Neural cell (in vitro differentiated cells): ENCODE results near the gene COL5A1. TPM values are rescaled to one million over a fixed set of nuclear protein-coding genes. Genes with fewer than 3 reads are reported as not detected.

Experiments
- H2AFZ ChIP-seq: fragments of 200-600, 300-800 bp; sonication (generic), shearing (Covaris generic); 2 replicates; pipeline ENCODE4 v1.6.0; 2014; ENCODE audit warnings: low read depth, mild to moderate bottlenecking, antibody characterized with exemption, low read length, moderate library complexity
- H3F3A ChIP-seq: fragments of 200-600 bp; shearing (Covaris generic); 2 replicates; pipeline ENCODE4 v1.6.1; 2016; ENCODE audit warnings: mild to moderate bottlenecking, moderate library complexity, mixed read lengths, antibody characterized with exemption, low read length; ENCODE audit not compliant: insufficient read depth, poor library complexity, severe bottlenecking
- H3K27ac ChIP-seq: fragments of 200-600, 300-800 bp; sonication (generic), shearing (Covaris generic); 2 replicates; pipeline ENCODE4 v1.5.1; 2014; ENCODE audit warnings: mild to moderate bottlenecking, low read length, moderate library complexity
- H3K27me3 ChIP-seq: fragments of 300-800, 200-600 bp; sonication (generic), shearing (Covaris generic); 2 replicates; pipeline ENCODE4 v1.6.0; 2014; ENCODE audit warnings: mild to moderate bottlenecking, low read depth, low read length, moderate library complexity; ENCODE audit not compliant: insufficient read depth
- H3K36me3 ChIP-seq: fragments of 300-800, 200-600 bp; sonication (generic), shearing (Covaris generic); 2 replicates; pipeline ENCODE4 v1.5.1; 2014; ENCODE audit warnings: mild to moderate bottlenecking, antibody characterized with exemption, low read length, moderate library complexity; ENCODE audit not compliant: insufficient read depth
- H3K4me2 ChIP-seq: fragments of 300-800, 200-600 bp; sonication (generic), shearing (Covaris generic); 2 replicates; pipeline ENCODE4 v1.6.0; 2014; ENCODE audit warnings: mild to moderate bottlenecking, low read length
- H3K4me3 ChIP-seq: fragments of 300-800, 200-600 bp; sonication (generic), shearing (Covaris generic); 2 replicates; pipeline ENCODE4 v1.5.1; 2014; ENCODE audit warnings: mild to moderate bottlenecking, low read length, moderate library complexity
- H3K79me2 ChIP-seq: fragments of 200-600 bp; shearing (Covaris generic); replicated peaks from 2 replicates; pipeline ENCODE4 v1.6.0; 2014; ENCODE audit warnings: mild to moderate bottlenecking, low read length, moderate library complexity; ENCODE audit not compliant: insufficient read depth
- H3K9ac ChIP-seq: fragments of 300-800, 200-600 bp; sonication (generic), shearing (Covaris generic); 2 replicates; pipeline ENCODE4 v1.6.1; 2016; ENCODE audit warnings: mild to moderate bottlenecking, low read length, mixed read lengths
- H3K9me2 ChIP-seq: fragments of 200-600 bp; shearing (Covaris generic); 2 replicates; pipeline ENCODE4 v1.6.1; 2016; ENCODE audit warnings: mild to moderate bottlenecking, low read length, mixed read lengths; ENCODE audit not compliant: insufficient read depth
- H3K9me3 ChIP-seq: fragments of 200-600, 300-800 bp; sonication (generic), shearing (Covaris generic); 2 replicates; pipeline ENCODE4 v1.6.1; 2016; ENCODE audit warnings: mild to moderate bottlenecking, mixed run types, low read length, moderate library complexity, mixed read lengths
- H4K20me1 ChIP-seq: fragments of 200-600 bp; shearing (Covaris generic); 2 replicates; pipeline ENCODE4 v1.6.1; 2016; ENCODE audit warnings: mild to moderate bottlenecking, mixed run types; ENCODE audit not compliant: insufficient read depth
- EP300 ChIP-seq: fragments of 450-650 bp; conservative IDR thresholded peaks from 2 replicates; pipeline ENCODE4 v1.6.1; 2014; ENCODE audit warnings: antibody characterized with exemption, mild to moderate bottlenecking, moderate library complexity; ENCODE audit not compliant: poor library complexity, severe bottlenecking
- EZH2 ChIP-seq: fragments of 200-600, 300-800 bp; shearing (Covaris generic), sonication (generic); IDR thresholded peaks from 2 replicates; pipeline ENCODE4 v1.6.1; 2014; ENCODE audit warnings: antibody characterized with exemption, low read length, borderline replicate concordance, mild to moderate bottlenecking; ENCODE audit not compliant: insufficient read depth, poor library complexity, severe bottlenecking
- MXI1 ChIP-seq: fragments of 450-650 bp; conservative IDR thresholded peaks from 2 replicates; pipeline ENCODE4 v1.6.1; 2014; ENCODE audit warnings: antibody characterized with exemption, mild to moderate bottlenecking; ENCODE audit not compliant: poor library complexity, severe bottlenecking
- POLR2AphosphoS5 ChIP-seq: IDR thresholded peaks from 2 replicates; pipeline ENCODE4 v1.6.1; 2012
- RAD21 ChIP-seq: fragments of 450-650 bp; conservative IDR thresholded peaks from 2 replicates; pipeline ENCODE4 v1.6.1; 2014; ENCODE audit warnings: antibody characterized with exemption, mild to moderate bottlenecking, moderate library complexity
- SMC3 ChIP-seq: fragments of 450-650 bp; conservative IDR thresholded peaks from 2 replicates; pipeline ENCODE4 v1.6.1; 2014; ENCODE audit warnings: antibody characterized with exemption, mild to moderate bottlenecking, moderate library complexity; ENCODE audit not compliant: poor library complexity
- TAF1 ChIP-seq: IDR thresholded peaks from 2 replicates; pipeline ENCODE4 v1.6.1; 2012; ENCODE audit warnings: low read depth
- polyA plus RNA-seq: library from polyadenylated mRNA; depleted of rRNA; stranded (reverse); fragments of >200 nt; gene quantifications from 2 replicates; pipeline ENCODE4 v1.2.3, GENCODE V29; 2014
- TF ChIP-seq, protein P1 (sequence below): IDR thresholded peaks from 2 replicates; pipeline ENCODE4 v1.6.1; 2012; ENCODE audit warnings: borderline replicate concordance
- TF ChIP-seq, protein P2 (sequence below): fragments of 450-650 bp; IDR thresholded peaks from 2 replicates; pipeline ENCODE4 v1.5.1; 2014; ENCODE audit warnings: antibody characterized with exemption, mild to moderate bottlenecking, moderate library complexity; ENCODE audit not compliant: poor library complexity, severe bottlenecking

The COL5A1 gene
- polyA plus RNA-seq, 1 donor from 2014 or later: not detected

DNA sequence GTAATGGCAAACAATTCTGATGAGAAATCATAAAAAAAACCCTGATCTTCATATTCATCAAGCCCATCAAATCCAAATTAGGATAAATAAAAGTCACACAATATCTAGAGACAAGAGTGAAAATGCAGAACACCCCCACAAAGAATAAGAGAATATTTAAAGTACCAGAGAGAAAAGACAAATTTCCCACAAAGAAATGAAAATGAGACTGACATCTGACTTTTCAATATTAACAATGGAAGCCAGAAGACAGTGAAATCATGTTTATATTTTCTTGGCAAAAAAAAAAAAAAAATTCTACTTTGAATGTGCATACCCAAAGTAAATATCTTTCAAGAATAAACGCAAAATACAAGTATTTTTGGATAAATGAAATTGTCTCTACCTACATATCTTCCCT is 28.9 kb upstream of the COL5A1 start:
- no peaks in the 10 kb centered on the region for H3K9me3 ChIP-seq
- H4K20me1 ChIP-seq: no peaks in the 10 kb centered on the region
- no peaks in the 10 kb centered on the region for H3F3A ChIP-seq
- H3K9ac ChIP-seq: no peak overlapping the region
- TF ChIP-seq SMC3 (no peak), EP300 (no peak)
- no peaks in the 10 kb centered on the region for H3K27me3 ChIP-seq
- no peaks in the 10 kb centered on the region for H3K79me2 ChIP-seq
- no peak overlapping the region for H2AFZ ChIP-seq
- no peak overlapping the region for H3K4me2 ChIP-seq
- H3K4me3 ChIP-seq: no peak overlapping the region
- H3K9me2 ChIP-seq: no peaks in the 10 kb centered on the region
- H3K36me3 ChIP-seq: no peaks in the 10 kb centered on the region
- no peak overlapping the region for H3K27ac ChIP-seq

DNA sequence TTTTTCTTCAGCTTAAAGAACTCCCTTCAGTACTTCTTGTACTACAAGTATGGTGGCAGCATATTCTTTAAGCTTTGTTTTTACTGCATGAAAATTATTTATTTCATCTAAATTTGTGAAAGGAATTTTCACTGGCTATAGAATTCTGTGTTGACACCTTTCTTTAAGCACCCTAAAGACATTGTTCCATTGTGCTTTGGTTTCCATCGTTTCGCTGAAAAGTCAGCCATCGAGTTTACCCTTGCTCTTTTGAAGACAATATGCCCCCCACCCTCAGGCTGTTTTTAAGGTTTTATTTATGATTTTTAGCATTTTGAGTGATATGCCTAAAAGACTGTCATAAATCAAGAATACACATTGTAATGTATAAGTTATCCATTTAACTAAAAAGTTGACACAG is 27.3 kb upstream of the COL5A1 start:
- no peak overlapping the region for H3K4me3 ChIP-seq
- TF ChIP-seq TAF1: no peak
- TF ChIP-seq EP300: no peak
- TF ChIP-seq SMC3: no peak
- TF ChIP-seq POLR2AphosphoS5: no peak
- no peak for TF ChIP-seq MXI1
- TF ChIP-seq, protein P1, sequence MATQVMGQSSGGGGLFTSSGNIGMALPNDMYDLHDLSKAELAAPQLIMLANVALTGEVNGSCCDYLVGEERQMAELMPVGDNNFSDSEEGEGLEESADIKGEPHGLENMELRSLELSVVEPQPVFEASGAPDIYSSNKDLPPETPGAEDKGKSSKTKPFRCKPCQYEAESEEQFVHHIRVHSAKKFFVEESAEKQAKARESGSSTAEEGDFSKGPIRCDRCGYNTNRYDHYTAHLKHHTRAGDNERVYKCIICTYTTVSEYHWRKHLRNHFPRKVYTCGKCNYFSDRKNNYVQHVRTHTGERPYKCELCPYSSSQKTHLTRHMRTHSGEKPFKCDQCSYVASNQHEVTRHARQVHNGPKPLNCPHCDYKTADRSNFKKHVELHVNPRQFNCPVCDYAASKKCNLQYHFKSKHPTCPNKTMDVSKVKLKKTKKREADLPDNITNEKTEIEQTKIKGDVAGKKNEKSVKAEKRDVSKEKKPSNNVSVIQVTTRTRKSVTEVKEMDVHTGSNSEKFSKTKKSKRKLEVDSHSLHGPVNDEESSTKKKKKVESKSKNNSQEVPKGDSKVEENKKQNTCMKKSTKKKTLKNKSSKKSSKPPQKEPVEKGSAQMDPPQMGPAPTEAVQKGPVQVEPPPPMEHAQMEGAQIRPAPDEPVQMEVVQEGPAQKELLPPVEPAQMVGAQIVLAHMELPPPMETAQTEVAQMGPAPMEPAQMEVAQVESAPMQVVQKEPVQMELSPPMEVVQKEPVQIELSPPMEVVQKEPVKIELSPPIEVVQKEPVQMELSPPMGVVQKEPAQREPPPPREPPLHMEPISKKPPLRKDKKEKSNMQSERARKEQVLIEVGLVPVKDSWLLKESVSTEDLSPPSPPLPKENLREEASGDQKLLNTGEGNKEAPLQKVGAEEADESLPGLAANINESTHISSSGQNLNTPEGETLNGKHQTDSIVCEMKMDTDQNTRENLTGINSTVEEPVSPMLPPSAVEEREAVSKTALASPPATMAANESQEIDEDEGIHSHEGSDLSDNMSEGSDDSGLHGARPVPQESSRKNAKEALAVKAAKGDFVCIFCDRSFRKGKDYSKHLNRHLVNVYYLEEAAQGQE: no peak
- no peak for TF ChIP-seq RAD21
- TF ChIP-seq, protein P2, sequence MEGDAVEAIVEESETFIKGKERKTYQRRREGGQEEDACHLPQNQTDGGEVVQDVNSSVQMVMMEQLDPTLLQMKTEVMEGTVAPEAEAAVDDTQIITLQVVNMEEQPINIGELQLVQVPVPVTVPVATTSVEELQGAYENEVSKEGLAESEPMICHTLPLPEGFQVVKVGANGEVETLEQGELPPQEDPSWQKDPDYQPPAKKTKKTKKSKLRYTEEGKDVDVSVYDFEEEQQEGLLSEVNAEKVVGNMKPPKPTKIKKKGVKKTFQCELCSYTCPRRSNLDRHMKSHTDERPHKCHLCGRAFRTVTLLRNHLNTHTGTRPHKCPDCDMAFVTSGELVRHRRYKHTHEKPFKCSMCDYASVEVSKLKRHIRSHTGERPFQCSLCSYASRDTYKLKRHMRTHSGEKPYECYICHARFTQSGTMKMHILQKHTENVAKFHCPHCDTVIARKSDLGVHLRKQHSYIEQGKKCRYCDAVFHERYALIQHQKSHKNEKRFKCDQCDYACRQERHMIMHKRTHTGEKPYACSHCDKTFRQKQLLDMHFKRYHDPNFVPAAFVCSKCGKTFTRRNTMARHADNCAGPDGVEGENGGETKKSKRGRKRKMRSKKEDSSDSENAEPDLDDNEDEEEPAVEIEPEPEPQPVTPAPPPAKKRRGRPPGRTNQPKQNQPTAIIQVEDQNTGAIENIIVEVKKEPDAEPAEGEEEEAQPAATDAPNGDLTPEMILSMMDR: no peak
- no peak for TF ChIP-seq EZH2
- no peaks in the 10 kb centered on the region for H3K9me2 ChIP-seq
- H3K9ac ChIP-seq: no peak overlapping the region
- H3K4me2 ChIP-seq: no peak overlapping the region
- no peaks in the 10 kb centered on the region for H4K20me1 ChIP-seq
- H3K36me3 ChIP-seq: no peaks in the 10 kb centered on the region
- no peaks in the 10 kb centered on the region for H3K79me2 ChIP-seq
- H3K9me3 ChIP-seq: no peaks in the 10 kb centered on the region
- no peaks in the 10 kb centered on the region for H3F3A ChIP-seq
- no peak overlapping the region for H2AFZ ChIP-seq
- no peaks in the 10 kb centered on the region for H3K27me3 ChIP-seq
- H3K27ac ChIP-seq: no peak overlapping the region

DNA sequence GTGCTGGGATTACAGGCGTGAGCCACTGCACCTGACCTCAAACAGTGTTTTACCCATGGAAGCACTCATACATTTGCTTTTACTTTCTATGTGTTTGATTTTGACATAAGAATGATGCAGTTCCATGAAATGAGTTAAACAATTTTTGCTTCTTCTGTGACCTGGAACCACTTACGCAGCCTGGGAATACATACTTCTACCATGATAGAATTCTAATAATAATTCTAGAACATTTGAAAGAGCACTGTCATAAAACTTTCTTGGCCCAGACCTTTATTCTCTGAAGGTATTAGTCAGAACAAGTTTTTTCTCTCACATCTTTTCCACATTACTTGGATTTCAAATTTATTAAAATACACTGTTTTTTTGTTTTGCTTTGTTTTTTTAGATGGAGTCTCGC is 25.3 kb upstream of the COL5A1 start:
- H3K27me3 ChIP-seq: no peaks in the 10 kb centered on the region
- H2AFZ ChIP-seq: no peak overlapping the region
- H3K9ac ChIP-seq: no peak overlapping the region
- H3K4me3 ChIP-seq: no peak overlapping the region
- H3K9me3 ChIP-seq: no peaks in the 10 kb centered on the region
- H3F3A ChIP-seq: no peaks in the 10 kb centered on the region
- H3K9me2 ChIP-seq: no peaks in the 10 kb centered on the region
- H3K36me3 ChIP-seq: no peaks in the 10 kb centered on the region
- no peak overlapping the region for H3K4me2 ChIP-seq
- H4K20me1 ChIP-seq: no peaks in the 10 kb centered on the region
- H3K79me2 ChIP-seq: no peaks in the 10 kb centered on the region
- H3K27ac ChIP-seq: no peak overlapping the region
- no peak for TF ChIP-seq EP300
- no peak for TF ChIP-seq RAD21
- no peak for TF ChIP-seq POLR2AphosphoS5
- TF ChIP-seq MXI1: no peak
- TF ChIP-seq, protein P1: no peak
